CD4-positive, alpha-beta T cell (primary cell): ENCODE results near the gene ALK. TPM values are rescaled to one million over a fixed set of nuclear protein-coding genes. Genes with fewer than 3 reads are reported as not detected.

Source experiments
- ATAC-seq: fragments of 200-7000 bp; cut with Tn5 transposase; one replicate; pipeline ENCODE4 v1.10.0; 2022; ENCODE audit warnings: mild to moderate bottlenecking; ENCODE audit not compliant: poor library complexity
- CTCF ChIA-PET: fragments of 350-600 bp; sonication (Branson Sonifier 250); formaldehyde crosslinking; loops from one replicate; lab custom pipeline; 2021; ENCODE audit warnings: antibody characterized with exemption, inconsistent platforms; lab: Charles Lee
- POLR2A ChIA-PET: fragments of 350-600 bp; sonication (Branson Sonifier 250); formaldehyde crosslinking; loops from one replicate; lab custom pipeline; 2021; ENCODE audit warnings: antibody characterized with exemption, inconsistent platforms; lab: Charles Lee
- DNase-seq, 14 experiments: peaks; one replicate each; pipeline ENCODE4 v3.0.0-alpha.2; 2013 to 2020; ENCODE audit warnings: mixed read lengths in 2 of 14
- H3K27ac ChIP-seq, 2 donors: one replicate each; pipeline versions ENCODE4 v1.5.1 to v1.7.0; 2013; ENCODE audit warnings: low read length in 2 of 2, low read depth in 1 of 2, mild to moderate bottlenecking in 1 of 2
- H3K27me3 ChIP-seq, 2 experiments: 1 replicate in 1 of 2; 2 replicates in 1 of 2; pipeline versions ENCODE4 v1.6.1 to v1.7.0; 2013; ENCODE audit warnings: low read length in 2 of 2, control low read depth in 1 of 2, mild to moderate bottlenecking in 1 of 2, moderate library complexity in 1 of 2; ENCODE audit not compliant: insufficient read depth in 2 of 2, control insufficient read depth in 1 of 2
- H3K36me3 ChIP-seq: one replicate; pipeline ENCODE4 v1.6.1; 2013; ENCODE audit warnings: low read length, control low read depth; ENCODE audit not compliant: insufficient read depth
- H3K4me1 ChIP-seq: one replicate; pipeline ENCODE4 v1.6.1; 2013; ENCODE audit warnings: low read length, control low read depth; ENCODE audit not compliant: insufficient read depth
- H3K4me3 ChIP-seq: one replicate; pipeline ENCODE4 v1.5.1; 2013; ENCODE audit warnings: mild to moderate bottlenecking, low read length, moderate library complexity
- H3K9me3 ChIP-seq, 2 experiments: 1 replicate in 1 of 2; 2 replicates in 1 of 2; pipeline versions ENCODE4 v1.6.1 to v1.7.0; 2013; ENCODE audit warnings: low read length in 2 of 2, mild to moderate bottlenecking in 2 of 2, control low read depth in 1 of 2, moderate library complexity in 1 of 2; ENCODE audit not compliant: control insufficient read depth in 1 of 2, insufficient read depth in 1 of 2
- H3K27ac Mint-ChIP-seq: one replicate; pipeline ENCODE4 v1.8.0; 2020; ENCODE audit warnings: mixed read lengths
- H3K27me3 Mint-ChIP-seq: one replicate; pipeline ENCODE4 v1.8.0; 2021; ENCODE audit warnings: mixed read lengths
- H3K36me3 Mint-ChIP-seq: one replicate; pipeline ENCODE4 v1.8.0; 2021; ENCODE audit warnings: low read depth, mixed read lengths
- H3K4me1 Mint-ChIP-seq: one replicate; pipeline ENCODE4 v1.8.0; 2021; ENCODE audit warnings: low read depth, mixed read lengths
- H3K4me3 Mint-ChIP-seq: one replicate; pipeline ENCODE4 v1.8.0; 2020; ENCODE audit warnings: mild to moderate bottlenecking, mixed read lengths
- H3K9me3 Mint-ChIP-seq: one replicate; pipeline ENCODE4 v1.8.0; 2020; ENCODE audit warnings: mixed read lengths
- intact Hi-C, 2 experiments: fragments of 100-400 bp; cut with DNase I in 1 of 2; cut with micrococcal nuclease in 1 of 2; formaldehyde crosslinking; loops; one replicate each; pipeline versions ENCODE4 v1.15.1 to v1.9.0; 2023 to 2025; cut with DNase I, micrococcal nuclease
- total RNA-seq, 174 experiments: library from RNA in 2 of 174; stranded (reverse) in 2 of 174; gene quantifications; one replicate each; pipeline ENCODE4 v1.2.3 and lab custom pipeline; 2021 to 2026
- TF ChIP-seq, protein P1 (sequence below): fragments of 200-600 bp; IDR thresholded peaks from one replicate; pipeline ENCODE4 v1.8.0; 2022; ENCODE audit warnings: antibody characterized with exemption, mild to moderate bottlenecking

The ALK gene
- total RNA-seq, 2 experiments from 2014 or later = not detected

GRCh38 chr2:29518646-29519337 lies 402.6 kb downstream of the ALK start:
- CTCF ChIA-PET = no interaction called here
- intact Hi-C loops = no loop called here
- H3K4me1 Mint-ChIP-seq = no peaks in the 10 kb centered on the region

DNA sequence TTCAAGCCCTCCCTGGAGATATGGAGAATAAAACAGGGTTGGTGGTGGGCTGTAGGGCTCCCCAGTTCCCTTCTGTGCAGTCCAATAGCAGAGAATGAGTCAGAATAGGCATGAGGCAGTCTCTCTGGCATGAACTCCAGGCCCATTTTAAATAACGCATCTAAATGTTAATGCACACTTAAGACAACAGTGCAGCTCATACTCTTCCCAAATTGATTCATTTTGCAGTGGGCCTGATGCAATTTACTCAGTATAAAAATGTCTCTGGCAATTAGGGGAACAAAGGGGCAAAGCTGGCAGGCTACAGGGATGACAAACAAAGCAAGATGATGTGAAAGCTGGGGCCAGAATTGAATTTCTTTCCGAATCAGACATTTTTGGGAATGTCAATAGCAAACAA lies 403.4 kb downstream of the ALK start:
- ATAC-seq (no peak), DNase-seq (no peak)
- Mint-ChIP-seq H3K9me3 (no peaks in the 10 kb centered on the region), H3K27ac (no peak overlapping the region), H3K4me3 (no peak overlapping the region), H3K27me3 (peaks cover 47% of the 10 kb centered on the region), H3K36me3 (no peaks in the 10 kb centered on the region), H3K4me1 (no peaks in the 10 kb centered on the region)
- Histone ChIP-seq H3K27ac (no peak overlapping the region), H3K36me3 (no peaks in the 10 kb centered on the region), H3K4me3 (no peak overlapping the region), H3K27me3 (no peaks in the 10 kb centered on the region), H3K9me3 (no peaks in the 10 kb centered on the region), H3K4me1 (no peaks in the 10 kb centered on the region)
- TF ChIP-seq, protein P1, sequence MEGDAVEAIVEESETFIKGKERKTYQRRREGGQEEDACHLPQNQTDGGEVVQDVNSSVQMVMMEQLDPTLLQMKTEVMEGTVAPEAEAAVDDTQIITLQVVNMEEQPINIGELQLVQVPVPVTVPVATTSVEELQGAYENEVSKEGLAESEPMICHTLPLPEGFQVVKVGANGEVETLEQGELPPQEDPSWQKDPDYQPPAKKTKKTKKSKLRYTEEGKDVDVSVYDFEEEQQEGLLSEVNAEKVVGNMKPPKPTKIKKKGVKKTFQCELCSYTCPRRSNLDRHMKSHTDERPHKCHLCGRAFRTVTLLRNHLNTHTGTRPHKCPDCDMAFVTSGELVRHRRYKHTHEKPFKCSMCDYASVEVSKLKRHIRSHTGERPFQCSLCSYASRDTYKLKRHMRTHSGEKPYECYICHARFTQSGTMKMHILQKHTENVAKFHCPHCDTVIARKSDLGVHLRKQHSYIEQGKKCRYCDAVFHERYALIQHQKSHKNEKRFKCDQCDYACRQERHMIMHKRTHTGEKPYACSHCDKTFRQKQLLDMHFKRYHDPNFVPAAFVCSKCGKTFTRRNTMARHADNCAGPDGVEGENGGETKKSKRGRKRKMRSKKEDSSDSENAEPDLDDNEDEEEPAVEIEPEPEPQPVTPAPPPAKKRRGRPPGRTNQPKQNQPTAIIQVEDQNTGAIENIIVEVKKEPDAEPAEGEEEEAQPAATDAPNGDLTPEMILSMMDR = no peak
- ChIA-PET POLR2A (no interaction called here), CTCF (no interaction called here)
- intact Hi-C loops = no loop called here

More at GRCh38 chr2:29518646-29519337, 402.6 kb downstream of the ALK start:
- POLR2A ChIA-PET = no interaction called here
- Mint-ChIP-seq H3K9me3 (no peaks in the 10 kb centered on the region), H3K27ac (no peak overlapping the region), H3K27me3 (peaks cover 47% of the 10 kb centered on the region), H3K36me3 (no peaks in the 10 kb centered on the region), H3K4me3 (no peak overlapping the region)
- Histone ChIP-seq H3K27me3 (no peaks in the 10 kb centered on the region), H3K4me1 (no peaks in the 10 kb centered on the region), H3K36me3 (no peaks in the 10 kb centered on the region), H3K4me3 (no peak overlapping the region), H3K9me3 (no peaks in the 10 kb centered on the region), H3K27ac (no peak overlapping the region)
- TF ChIP-seq, protein P1 = no peak
- DNase-seq (no peak), ATAC-seq (no peak)

- Histone ChIP-seq H3K27ac (no peak overlapping the region), H3K36me3 (no peaks in the 10 kb centered on the region), H3K4me3 (no peak overlapping the region), H3K9me3 (no peaks in the 10 kb centered on the region), H3K27me3 (no peaks in the 10 kb centered on the region), H3K4me1 (no peaks in the 10 kb centered on the region)
- CTCF ChIA-PET = no interaction called here
- intact Hi-C loops = no loop called here
- H3K4me3 Mint-ChIP-seq = no peak overlapping the region
- H3K27me3 Mint-ChIP-seq = peaks cover 47% of the 10 kb centered on the region
- no peaks in the 10 kb centered on the region for H3K36me3 Mint-ChIP-seq
- no peak overlapping the region for H3K27ac Mint-ChIP-seq
- POLR2A ChIA-PET = no interaction called here
- H3K9me3 Mint-ChIP-seq = no peaks in the 10 kb centered on the region
- ATAC-seq (no peak), DNase-seq (no peak)
- H3K4me1 Mint-ChIP-seq = no peaks in the 10 kb centered on the region
- TF ChIP-seq, protein P1 = no peak
These were observed 404.0 kb downstream of the ALK start for GRCh38 chr2:29517413-29517812.
